ENCODE measurements around the gene C4orf50. TPM values are rescaled to one million over a fixed set of nuclear protein-coding genes. Genes with fewer than 3 reads are reported as not detected.

C4orf50 gene
- total RNA-seq, 2 experiments from 2014 or later = 0.07 TPM

DNA sequence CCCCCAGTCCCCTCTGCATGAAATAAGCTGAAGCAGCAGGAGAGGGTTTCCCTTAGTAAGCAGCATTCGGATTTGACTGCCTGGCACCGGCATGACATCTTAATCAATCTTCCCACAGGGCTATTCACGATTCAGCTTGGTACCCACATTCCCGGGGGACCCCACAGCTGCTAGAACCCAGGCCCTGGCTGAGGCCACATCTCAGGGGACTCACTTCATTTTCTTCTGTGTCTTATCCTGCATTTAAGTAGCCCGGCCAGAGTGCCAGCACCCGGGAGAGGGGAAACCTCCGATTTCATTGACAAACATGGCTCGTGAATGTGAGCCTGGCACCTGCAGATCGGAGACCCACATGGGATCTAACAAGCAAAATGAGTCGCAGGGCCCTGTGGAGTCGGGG is 73.1 kb downstream of the C4orf50 start:
- peaks cover 4% of the 10 kb centered on the region for H3K9me3 Mint-ChIP-seq
- TF ChIP-seq, protein P1, sequence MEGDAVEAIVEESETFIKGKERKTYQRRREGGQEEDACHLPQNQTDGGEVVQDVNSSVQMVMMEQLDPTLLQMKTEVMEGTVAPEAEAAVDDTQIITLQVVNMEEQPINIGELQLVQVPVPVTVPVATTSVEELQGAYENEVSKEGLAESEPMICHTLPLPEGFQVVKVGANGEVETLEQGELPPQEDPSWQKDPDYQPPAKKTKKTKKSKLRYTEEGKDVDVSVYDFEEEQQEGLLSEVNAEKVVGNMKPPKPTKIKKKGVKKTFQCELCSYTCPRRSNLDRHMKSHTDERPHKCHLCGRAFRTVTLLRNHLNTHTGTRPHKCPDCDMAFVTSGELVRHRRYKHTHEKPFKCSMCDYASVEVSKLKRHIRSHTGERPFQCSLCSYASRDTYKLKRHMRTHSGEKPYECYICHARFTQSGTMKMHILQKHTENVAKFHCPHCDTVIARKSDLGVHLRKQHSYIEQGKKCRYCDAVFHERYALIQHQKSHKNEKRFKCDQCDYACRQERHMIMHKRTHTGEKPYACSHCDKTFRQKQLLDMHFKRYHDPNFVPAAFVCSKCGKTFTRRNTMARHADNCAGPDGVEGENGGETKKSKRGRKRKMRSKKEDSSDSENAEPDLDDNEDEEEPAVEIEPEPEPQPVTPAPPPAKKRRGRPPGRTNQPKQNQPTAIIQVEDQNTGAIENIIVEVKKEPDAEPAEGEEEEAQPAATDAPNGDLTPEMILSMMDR (IDR thresholded peaks at IDR 0.05) = no peak
- H3K4me1 Mint-ChIP-seq (ENCODE audit: low read depth) = no peaks in the 10 kb centered on the region
- DNase-seq (no peak), ATAC-seq (no peak)
- H3K4me3 Mint-ChIP-seq = no peak overlapping the region
- H3K36me3 Mint-ChIP-seq (ENCODE audit: low read depth) = no peaks in the 10 kb centered on the region
- POLR2A ChIA-PET = no interaction called here
- CTCF ChIA-PET = no interaction called here
- intact Hi-C loops (cut with micrococcal nuclease) = no loop called here
- H3K27ac Mint-ChIP-seq = no peak overlapping the region
- peaks cover 6% of the 10 kb centered on the region for H3K27me3 Mint-ChIP-seq

GRCh38 chr4:5943561-5943960 is 74.7 kb downstream of the C4orf50 start:
- TF ChIP-seq, protein P1 (IDR thresholded peaks at IDR 0.05) = no peak
- Mint-ChIP-seq H3K9me3 (peaks cover 4% of the 10 kb centered on the region), H3K36me3 (ENCODE audit: low read depth) (no peaks in the 10 kb centered on the region), H3K27me3 (peaks cover 4% of the 10 kb centered on the region), H3K4me1 (ENCODE audit: low read depth) (no peaks in the 10 kb centered on the region), H3K27ac (no peak overlapping the region), H3K4me3 (no peak overlapping the region)
- CTCF ChIA-PET = interaction anchor here (0.5 kb wide), 1 partner anchor 11 kb away, joined by 3 read pairs; no protein-coding TSS in a partner anchor
- intact Hi-C loops (cut with micrococcal nuclease) = no loop called here
- no peak for DNase-seq
- POLR2A ChIA-PET = no interaction called here
- no peak for ATAC-seq

DNA sequence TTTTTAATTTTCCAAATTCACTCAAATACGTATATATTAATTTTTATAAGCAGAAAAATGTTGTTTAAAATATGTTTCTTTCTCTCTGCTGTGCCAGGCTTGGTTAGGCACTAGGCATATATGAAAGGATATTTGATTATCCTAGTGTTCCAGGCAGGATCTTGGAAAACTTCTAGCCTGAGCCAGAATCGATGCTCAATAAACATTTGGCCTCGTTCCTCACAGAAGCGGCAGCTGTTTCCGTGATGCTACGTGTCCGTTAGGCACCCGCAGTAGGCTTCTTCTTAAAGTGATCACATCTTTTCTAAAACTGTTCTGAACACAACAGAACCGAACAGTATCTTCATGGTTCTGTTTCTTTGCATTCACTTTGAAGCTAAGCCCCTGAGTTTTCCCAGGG is 75.3 kb downstream of the C4orf50 start:
- no peak overlapping the region for H3K4me3 Mint-ChIP-seq
- DNase-seq (no peak), ATAC-seq (no peak)
- peaks cover 4% of the 10 kb centered on the region for H3K9me3 Mint-ChIP-seq
- intact Hi-C loops (cut with micrococcal nuclease) = no loop called here
- ChIA-PET POLR2A (no interaction called here), CTCF (no interaction called here)
- no peaks in the 10 kb centered on the region for H3K4me1 Mint-ChIP-seq (ENCODE audit: low read depth)
- H3K27ac Mint-ChIP-seq = no peak overlapping the region
- peaks cover 4% of the 10 kb centered on the region for H3K27me3 Mint-ChIP-seq
- no peaks in the 10 kb centered on the region for H3K36me3 Mint-ChIP-seq (ENCODE audit: low read depth)
- TF ChIP-seq, protein P1 (IDR thresholded peaks at IDR 0.05) = no peak

GRCh38 chr4:5941601-5942000 is 76.6 kb downstream of the C4orf50 start:
- Mint-ChIP-seq H3K4me3 (no peak overlapping the region), H3K9me3 (peaks cover 2% of the 10 kb centered on the region), H3K27me3 (peaks cover 2% of the 10 kb centered on the region), H3K4me1 (ENCODE audit: low read depth) (no peaks in the 10 kb centered on the region), H3K36me3 (ENCODE audit: low read depth) (no peaks in the 10 kb centered on the region), H3K27ac (no peak overlapping the region)
- TF ChIP-seq, protein P1 (IDR thresholded peaks at IDR 0.05) = no peak
- CTCF ChIA-PET = no interaction called here
- DNase-seq (no peak), ATAC-seq (no peak)
- POLR2A ChIA-PET = no interaction called here
- intact Hi-C loops (cut with micrococcal nuclease) = no loop called here

- POLR2A ChIA-PET = no interaction called here
- H3K36me3 Mint-ChIP-seq (ENCODE audit: low read depth) = no peaks in the 10 kb centered on the region
- H3K27me3 Mint-ChIP-seq = no peaks in the 10 kb centered on the region
- TF ChIP-seq, protein P1 (IDR thresholded peaks at IDR 0.05) = no peak
- DNase-seq (no peak), ATAC-seq (no peak)
- no peaks in the 10 kb centered on the region for H3K9me3 Mint-ChIP-seq
- H3K27ac Mint-ChIP-seq = no peak overlapping the region
- no peak overlapping the region for H3K4me3 Mint-ChIP-seq
- no peaks in the 10 kb centered on the region for H3K4me1 Mint-ChIP-seq (ENCODE audit: low read depth)
- intact Hi-C loops (cut with micrococcal nuclease) = no loop called here
- CTCF ChIA-PET = no interaction called here
Observed at GRCh38 chr4:5940470-5941203, 77.6 kb downstream of the C4orf50 start.

Data from activated CD8-positive, alpha-beta T cell treated with anti-CD3 and anti-CD28 coated beads for 36 hours (primary cell).